HG02759 (cell line): ENCODE results near the gene PRKRIP1.
"Not testable (repeated sequence)": the region's sequence is repeated elsewhere in the genome, so short reads cannot be mapped to it uniquely, and the experiment has no call there.

ENCODE experiments used
- ATAC-seq: cut with Tn5 transposase; IDR thresholded peaks from one replicate; pipeline ENCODE4 v1.9.1; 2021; ENCODE audit warnings: mild to moderate bottlenecking, moderate library complexity; ENCODE audit not compliant: unreplicated experiment

Gene PRKRIP1

DNA sequence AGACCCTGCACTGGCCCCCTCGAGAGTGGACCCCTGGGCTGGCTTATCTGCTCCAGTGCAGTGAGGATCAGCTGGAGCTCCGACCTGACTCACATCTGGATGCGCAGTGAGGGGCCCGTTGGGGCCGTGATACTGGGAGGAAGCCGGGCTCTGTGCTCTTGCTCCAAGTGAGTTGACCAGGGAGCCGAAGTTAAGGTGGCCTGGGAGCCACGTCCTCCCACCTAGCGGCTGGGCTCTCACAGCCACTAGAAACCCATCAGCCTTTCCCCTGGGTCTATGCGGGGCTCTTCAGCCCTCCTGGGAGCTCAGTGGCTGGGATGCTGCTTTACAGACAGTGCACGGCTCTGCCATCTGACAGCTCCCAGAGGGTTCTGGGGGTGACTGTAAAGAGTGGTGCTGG, 59.4 kb downstream of the PRKRIP1 start:
- ATAC-seq: no peak

DNA sequence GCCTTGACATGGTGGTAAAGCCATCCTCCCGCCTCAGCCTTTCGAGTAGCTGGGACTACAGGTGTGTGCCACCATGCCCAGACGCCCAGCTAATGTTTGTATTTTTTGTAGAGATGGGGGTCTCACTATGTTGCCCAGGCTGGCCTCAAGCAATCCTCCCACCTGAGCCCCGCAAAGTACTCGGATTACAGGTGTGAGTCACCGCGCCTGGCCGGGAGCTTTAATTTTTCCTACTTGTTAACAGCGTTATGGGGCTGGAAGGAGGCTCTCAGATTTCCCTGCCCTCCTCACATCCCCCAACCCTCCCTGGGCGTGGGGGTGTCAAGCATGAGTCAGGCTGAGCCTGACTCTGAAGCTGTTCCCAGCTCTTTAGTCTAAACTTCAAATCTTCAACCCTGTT, 60.2 kb downstream of the PRKRIP1 start:
- ATAC-seq: no peak

- no peak for ATAC-seq
These were observed 61.3 kb downstream of the PRKRIP1 start for GRCh38 chr7:102457352-102457924.

GRCh38 chr7:102459221-102459844, 63.2 kb downstream of the PRKRIP1 start:
- ATAC-seq: no peak

GRCh38 chr7:102460467-102460866, 64.3 kb downstream of the PRKRIP1 start:
- no peak for ATAC-seq

- ATAC-seq: no peak
These were observed 67.8 kb downstream of the PRKRIP1 start for GRCh38 chr7:102463841-102464576.

DNA sequence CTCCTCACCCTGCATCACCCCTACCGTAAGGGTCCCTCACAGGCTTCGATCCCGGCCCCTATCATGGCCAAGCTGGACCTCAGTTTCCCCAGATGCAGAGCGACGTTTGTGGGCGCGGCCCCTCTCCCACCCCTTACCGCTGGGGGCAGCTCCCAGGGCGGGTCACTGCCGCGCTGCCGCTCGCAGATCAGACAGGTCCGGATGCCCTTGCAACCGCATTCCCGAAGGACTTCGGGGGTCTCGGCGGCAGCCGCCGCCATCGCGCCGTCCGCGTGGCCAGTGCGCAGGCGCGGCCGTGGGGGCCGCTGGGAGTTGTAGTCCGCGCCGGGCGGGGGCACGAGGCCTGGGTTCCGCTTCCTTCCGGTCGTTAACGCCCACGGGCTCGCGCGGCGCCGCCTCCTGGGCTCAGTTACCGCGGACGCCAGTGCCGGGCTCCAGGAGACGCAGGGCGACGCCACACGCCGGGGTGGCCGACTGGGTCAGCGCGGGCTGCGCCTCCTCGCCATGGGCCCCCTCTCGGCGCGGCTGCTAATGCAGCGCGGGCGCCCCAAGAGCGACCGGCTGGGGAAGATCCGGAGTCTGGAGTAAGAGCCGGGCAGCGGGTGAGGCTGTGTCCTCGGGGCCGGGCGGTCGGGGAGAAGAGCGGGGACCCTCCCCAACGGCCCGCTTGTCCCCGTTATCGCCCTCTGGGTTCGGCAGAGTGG, 68.6 kb downstream of the PRKRIP1 start, which contains the start of the genes ALKBH4 and LRWD1:
Gene ALKBH4 (minus strand): TSS at position 287 of the 704 bp plus-strand sequence. CDS start 27 bp downstream, at position 260.
Gene LRWD1 (plus strand): TSS at position 408 of the 704 bp plus-strand sequence. CDS start 97 bp downstream, at position 505.
- peak; percentile 95 for ATAC-seq

DNA sequence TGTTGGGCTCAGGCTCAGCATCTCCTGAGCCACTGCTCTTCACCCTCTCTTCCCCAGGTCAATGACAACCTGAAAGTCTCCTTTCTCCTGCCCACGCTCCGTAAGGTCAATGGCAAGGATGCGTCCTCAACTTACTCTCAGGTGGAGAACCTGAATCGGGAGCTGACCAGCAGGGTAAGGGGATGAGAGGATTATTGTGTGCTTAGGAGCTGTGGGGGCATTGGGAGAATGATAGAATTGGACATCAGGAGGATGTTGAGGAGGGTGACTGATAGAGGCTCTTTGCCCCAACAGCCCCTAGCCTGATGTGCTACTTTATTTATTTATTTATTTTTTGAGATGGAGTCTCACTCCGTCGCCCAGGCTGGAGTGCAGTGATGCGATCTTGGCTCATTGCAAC, 69.9 kb downstream of the PRKRIP1 start:
- ATAC-seq: no peak

- no peak for ATAC-seq
These were observed 71.7 kb downstream of the PRKRIP1 start for GRCh38 chr7:102467581-102468477.

- ATAC-seq: no peak
These were observed 72.6 kb downstream of the PRKRIP1 start for GRCh38 chr7:102468478-102469350.

DNA sequence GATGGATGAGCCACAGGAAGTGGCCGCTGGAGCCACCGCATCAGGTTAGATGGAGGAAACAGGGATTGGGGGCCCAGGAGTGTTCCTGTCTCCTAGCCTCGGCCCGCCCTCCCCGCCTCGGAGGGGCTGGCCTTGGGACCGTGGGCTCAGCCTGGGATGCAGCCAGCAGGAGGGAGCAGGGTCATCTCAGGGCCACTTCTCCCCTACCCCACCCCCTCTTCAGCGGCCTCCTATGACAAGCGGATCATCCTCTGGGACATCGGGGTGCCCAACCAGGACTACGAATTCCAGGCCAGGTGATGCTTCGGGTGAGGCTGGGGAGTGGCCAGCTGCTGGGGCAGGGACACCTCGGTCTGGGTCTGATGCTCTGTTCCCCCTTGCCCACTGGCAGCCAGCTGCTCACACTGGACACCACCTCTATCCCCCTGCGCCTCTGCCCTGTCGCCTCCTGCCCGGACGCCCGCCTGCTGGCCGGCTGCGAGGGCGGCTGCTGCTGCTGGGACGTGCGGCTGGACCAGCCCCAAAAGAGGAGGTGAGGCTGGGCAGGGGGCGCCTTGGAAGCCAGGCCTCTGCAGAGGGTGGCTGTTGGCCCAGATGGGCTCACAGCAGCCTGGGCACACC, 73.3 kb downstream of the PRKRIP1 start:
- ATAC-seq: no peak

DNA sequence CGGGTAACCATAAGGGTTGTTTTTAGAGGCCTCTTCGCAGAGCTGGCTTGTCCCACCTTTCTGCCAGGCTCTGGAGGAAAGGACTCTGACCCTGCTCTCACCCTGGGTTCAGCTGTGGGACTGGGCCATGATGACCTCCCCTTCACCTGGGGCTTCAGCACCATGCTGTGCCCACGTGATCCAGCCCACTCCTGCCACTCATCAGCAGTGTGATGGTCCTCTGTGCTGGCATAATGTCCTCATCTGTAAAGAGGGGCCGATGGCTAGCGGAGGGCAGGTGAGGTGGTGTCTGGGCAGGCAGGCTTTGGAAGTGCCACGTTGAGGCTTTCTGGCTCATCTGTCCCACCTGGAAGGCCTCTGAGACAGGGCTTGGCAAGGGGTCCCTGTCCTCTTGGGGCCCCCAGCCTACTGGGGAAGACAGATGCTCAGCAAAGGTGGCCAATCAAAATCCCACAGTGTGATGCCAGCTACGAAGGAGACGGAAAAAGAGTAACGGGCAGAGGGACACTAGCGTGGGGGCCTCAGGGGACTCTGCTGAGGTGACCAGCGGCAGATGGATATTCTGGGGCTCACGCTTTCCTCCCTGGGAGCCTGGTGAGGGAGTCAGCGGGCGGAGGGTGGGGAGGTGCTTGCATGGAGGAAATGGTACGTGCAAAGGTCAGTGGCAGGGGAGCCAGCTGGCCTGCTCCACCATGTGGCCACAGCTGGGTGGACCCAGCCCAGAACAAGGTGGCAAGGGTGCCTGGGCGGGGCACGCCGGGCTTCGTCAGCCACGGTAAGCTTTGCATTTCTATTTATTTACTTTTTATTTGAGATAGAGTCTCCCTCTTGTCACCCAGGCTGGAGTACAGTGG, 74.0 kb downstream of the PRKRIP1 start:
- no peak for ATAC-seq

GRCh38 chr7:102471791-102472125, 75.6 kb downstream of the PRKRIP1 start:
- no peak for ATAC-seq

DNA sequence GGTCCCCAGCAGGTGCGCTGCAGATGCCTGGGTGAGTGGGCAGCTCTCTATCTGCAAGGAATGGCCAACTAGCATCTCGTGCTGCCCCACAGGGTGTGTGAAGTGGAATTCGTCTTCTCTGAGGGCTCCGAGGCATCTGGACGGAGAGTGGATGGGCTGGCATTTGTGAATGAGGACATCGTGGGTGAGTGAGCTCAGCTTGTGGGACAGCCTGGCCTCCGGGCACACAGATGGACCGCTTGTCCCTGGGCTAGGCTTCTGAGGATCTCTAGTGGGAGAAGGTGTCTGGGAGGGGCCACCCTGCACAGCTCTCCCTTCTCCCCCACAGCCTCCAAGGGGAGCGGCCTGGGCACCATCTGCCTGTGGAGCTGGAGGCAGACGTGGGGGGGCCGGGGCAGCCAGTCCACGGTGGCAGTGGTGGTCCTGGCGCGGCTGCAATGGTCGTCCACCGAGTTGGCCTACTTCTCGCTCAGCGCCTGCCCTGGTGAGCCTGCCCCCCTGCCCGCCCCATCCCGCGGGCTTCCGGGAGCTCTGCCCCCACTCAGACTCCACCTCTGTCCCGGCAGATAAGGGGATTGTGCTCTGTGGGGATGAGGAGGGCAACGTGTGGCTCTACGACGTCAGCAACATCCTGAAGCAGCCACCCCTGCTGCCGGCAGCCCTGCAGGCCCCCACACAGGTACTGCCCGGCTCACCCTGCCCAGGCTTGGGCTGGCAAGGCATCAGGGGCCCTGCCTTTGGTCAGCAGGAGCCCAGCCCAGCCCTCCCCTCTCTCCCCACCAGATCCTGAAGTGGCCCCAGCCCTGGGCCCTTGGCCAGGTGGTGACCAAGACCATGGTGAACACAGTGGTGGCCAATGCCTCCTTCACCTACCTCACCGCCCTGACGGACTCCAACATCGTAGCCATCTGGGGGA, 76.2 kb downstream of the PRKRIP1 start:
- ATAC-seq: no peak

DNA sequence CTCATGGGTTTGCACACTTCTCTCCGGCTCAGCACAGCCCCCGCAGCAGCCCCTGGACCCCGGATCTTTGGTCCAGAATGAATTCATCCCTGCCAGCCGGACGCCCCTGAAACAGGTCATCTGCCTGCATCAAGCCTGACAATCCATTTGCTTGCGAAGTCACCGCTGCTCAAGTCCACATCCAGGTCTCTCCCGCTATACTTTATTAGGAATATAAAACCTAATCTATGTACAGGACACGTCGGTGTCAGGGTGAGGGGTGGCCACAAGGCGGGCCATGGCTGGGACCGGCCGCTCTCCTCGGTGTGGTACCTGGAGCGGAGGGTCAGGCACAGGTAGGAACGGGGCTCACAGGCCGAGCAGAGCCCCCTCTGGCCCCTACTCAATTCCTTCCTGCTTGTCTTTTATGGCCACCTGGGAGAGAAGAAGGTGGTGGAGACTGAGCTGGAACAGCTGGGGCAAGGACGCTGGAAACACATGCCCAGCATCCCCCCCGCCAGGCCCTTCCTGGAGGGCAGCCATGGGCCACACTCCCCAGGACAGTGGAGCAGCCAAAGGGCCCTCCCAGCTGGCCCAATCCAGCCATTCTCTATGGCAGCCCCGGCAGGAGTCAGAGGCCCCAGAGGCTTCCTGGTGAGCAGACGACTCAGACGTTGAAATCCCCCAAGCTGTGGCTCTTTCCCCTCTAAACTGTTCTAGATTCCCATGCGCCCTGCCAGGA, 77.3 kb downstream of the PRKRIP1 start:
- no peak for ATAC-seq

DNA sequence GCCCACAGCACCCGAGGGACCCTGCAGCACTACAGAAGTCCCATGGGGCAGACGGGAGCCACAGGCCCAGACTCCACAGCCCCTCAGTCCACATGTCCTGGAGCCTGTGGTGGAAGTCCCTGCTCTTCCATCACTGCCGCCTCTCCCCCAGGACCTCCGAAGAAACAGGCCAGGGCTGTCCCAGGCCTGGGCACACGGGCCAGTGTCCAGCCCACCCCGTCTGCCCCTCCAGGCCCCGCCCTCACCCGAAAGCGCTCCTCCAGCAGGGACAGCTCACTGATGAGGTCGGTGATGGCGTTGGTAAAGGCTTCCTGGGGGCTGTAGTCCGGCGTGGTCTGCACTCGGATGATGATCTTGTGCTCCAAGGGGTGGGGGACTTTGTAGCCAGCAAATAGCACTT, 78.0 kb downstream of the PRKRIP1 start:
- ATAC-seq: not testable (repeated sequence)
